GM23338 (cell line): Measurements from ENCODE around the gene DIO1. TPM values are rescaled to one million over a fixed set of nuclear protein-coding genes. Genes with fewer than 3 reads are reported as not detected.

Experiments used
- ATAC-seq: fragments of 200-7000 bp; cut with Tn5 transposase; 3 replicates; pipeline ENCODE4 v1.9.1; 2020
- DNase-seq: peaks from one replicate; pipeline ENCODE4 v3.0.0-alpha.2; 2015; ENCODE audit warnings: low spot score
- H2AFZ ChIP-seq: fragments of 200-600 bp; sonication (generic); 2 replicates; pipeline ENCODE4 v1.8.0; 2016; ENCODE audit warnings: antibody characterized with exemption, mild to moderate bottlenecking, moderate library complexity
- H3F3A ChIP-seq: fragments of 200-600 bp; sonication (generic); replicated peaks from 2 replicates; pipeline ENCODE4 v1.8.0; 2017; ENCODE audit warnings: antibody characterized with exemption, mixed run types, low read depth
- H3K27ac ChIP-seq: fragments of 200-600 bp; sonication (generic); 2 replicates; pipeline ENCODE4 v1.6.1; 2016; ENCODE audit warnings: low read depth
- H3K27me3 ChIP-seq: fragments of 200-600 bp; sonication (generic); 2 replicates; pipeline ENCODE4 v1.8.0; 2016; ENCODE audit warnings: mild to moderate bottlenecking, mixed run types, moderate library complexity; ENCODE audit not compliant: insufficient read depth
- H3K36me3 ChIP-seq: fragments of 200-600 bp; sonication (generic); 2 replicates; pipeline ENCODE4 v1.8.0; 2016; ENCODE audit warnings: mild to moderate bottlenecking; ENCODE audit not compliant: insufficient read depth
- H3K4me1 ChIP-seq: fragments of 200-600 bp; sonication (generic); 2 replicates; pipeline ENCODE4 v1.8.0; 2016; ENCODE audit warnings: mild to moderate bottlenecking, moderate library complexity; ENCODE audit not compliant: insufficient read depth
- H3K4me2 ChIP-seq: fragments of 200-600 bp; sonication (generic); 2 replicates; pipeline ENCODE4 v1.7.1; 2017; ENCODE audit warnings: mixed run types
- H3K4me3 ChIP-seq: fragments of 200-600 bp; sonication (generic); 2 replicates; pipeline ENCODE4 v1.6.1; 2016; ENCODE audit warnings: mixed run types
- H3K79me2 ChIP-seq: fragments of 200-600 bp; sonication (generic); replicated peaks from 2 replicates; pipeline ENCODE4 v1.8.0; 2017; ENCODE audit warnings: mild to moderate bottlenecking; ENCODE audit not compliant: insufficient read depth
- H3K9me2 ChIP-seq: fragments of 200-600 bp; sonication (generic); 2 replicates; pipeline ENCODE4 v1.8.0; 2017; ENCODE audit not compliant: insufficient read depth
- H4K20me1 ChIP-seq: fragments of 200-600 bp; sonication (generic); replicated peaks from 2 replicates; pipeline ENCODE4 v1.8.0; 2017; ENCODE audit warnings: mild to moderate bottlenecking; ENCODE audit not compliant: insufficient read depth
- H3K27ac Mint-ChIP-seq: 2 replicates; pipeline ENCODE4 v1.8.0; 2020; ENCODE audit warnings: inconsistent platforms, mild to moderate bottlenecking, moderate library complexity, mixed read lengths
- H3K27me3 Mint-ChIP-seq: 3 replicates; pipeline ENCODE4 v1.8.0; 2022; ENCODE audit warnings: low read depth, mild to moderate bottlenecking, moderate library complexity, mixed read lengths, inconsistent platforms; ENCODE audit not compliant: insufficient read depth, poor library complexity
- H3K36me3 Mint-ChIP-seq: 3 replicates; pipeline ENCODE4 v1.8.0; 2021; ENCODE audit warnings: low read depth, mild to moderate bottlenecking, inconsistent platforms, moderate library complexity, mixed read lengths
- H3K4me1 Mint-ChIP-seq: 3 replicates; pipeline ENCODE4 v1.8.0; 2020; ENCODE audit warnings: mild to moderate bottlenecking, inconsistent platforms, mixed read lengths
- H3K4me3 Mint-ChIP-seq: 3 replicates; pipeline ENCODE4 v1.8.0; 2021; ENCODE audit warnings: moderate library complexity, mild to moderate bottlenecking, inconsistent platforms, mixed read lengths
- H3K9me3 Mint-ChIP-seq: 3 replicates; pipeline ENCODE4 v1.8.0; 2020; ENCODE audit warnings: moderate library complexity, mild to moderate bottlenecking, inconsistent platforms, mixed read lengths
- CTCF ChIP-seq, 2 experiments: fragments of 200-600 bp in 1 of 2; sonication (generic) in 1 of 2; conservative IDR thresholded peaks; 2 replicates each; pipeline versions ENCODE4 v1.5.1 to v1.6.1; 2016 to 2017; ENCODE audit warnings: antibody characterized with exemption in 2 of 2, low read depth in 2 of 2, mild to moderate bottlenecking in 2 of 2, moderate library complexity in 1 of 2
- EZH2 ChIP-seq: fragments of 200-600 bp; sonication (generic); IDR thresholded peaks from one replicate; pipeline ENCODE4 v1.8.0; 2017; ENCODE audit warnings: antibody characterized with exemption, mild to moderate bottlenecking, low read depth; ENCODE audit not compliant: unreplicated experiment
- EZH2phosphoT487 ChIP-seq: fragments of 200-600 bp; sonication (generic); IDR thresholded peaks from one replicate; pipeline ENCODE4 v1.8.1; 2018; ENCODE audit warnings: antibody characterized with exemption; ENCODE audit not compliant: unreplicated experiment
- JUNB ChIP-seq: IDR thresholded peaks from one replicate; pipeline ENCODE4 v1.6.1; 2016; ENCODE audit warnings: antibody characterized with exemption; ENCODE audit not compliant: unreplicated experiment
- NANOG ChIP-seq: IDR thresholded peaks from 2 replicates; pipeline ENCODE4 v1.6.1; 2016; ENCODE audit warnings: antibody characterized with exemption, borderline replicate concordance
- STAT1 ChIP-seq: IDR thresholded peaks from one replicate; pipeline ENCODE4 v1.6.1; 2016; ENCODE audit warnings: antibody characterized with exemption; ENCODE audit not compliant: unreplicated experiment
- ZNF114 ChIP-seq: fragments of 250-450 bp; sonication (Bioruptor Pico); IDR thresholded peaks from 2 replicates; pipeline ENCODE4 v1.5.0; 2020; ENCODE audit warnings: mild to moderate bottlenecking, moderate library complexity
- ZNF331 ChIP-seq: fragments of 250-450 bp; sonication (Bioruptor Pico); IDR thresholded peaks from 2 replicates; pipeline ENCODE4 v1.5.0; 2020; ENCODE audit warnings: low read depth, mild to moderate bottlenecking, moderate library complexity
- ZNF462 ChIP-seq: fragments of 250-450 bp; sonication (Bioruptor Pico); IDR thresholded peaks from 2 replicates; pipeline ENCODE4 v1.5.0; 2020; ENCODE audit warnings: mild to moderate bottlenecking, moderate library complexity
- polyA plus RNA-seq: library from polyadenylated mRNA; unstranded; fragments of >200 nt; fragmentation: Nextera tagmentation; extraction: Ambion mirVana; gene quantifications from 2 replicates; pipeline ENCODE4 v1.2.1, GENCODE V29; 2016
- total RNA-seq: library from RNA; depleted of rRNA; stranded (reverse); fragments of >200 nt; shearing (Covaris generic); gene quantifications from 2 replicates; pipeline ENCODE4 v1.2.3, GENCODE V29; 2014

DIO1 gene
- total and polyA plus RNA-seq, 2 experiments from 2014 or later = 0.27 TPM; not detected in 1

- H3K9me3 Mint-ChIP-seq = peaks cover 19% of the 10 kb centered on the region
These were observed 44.3 kb downstream of the DIO1 start for GRCh38 chr1:53938136-53938830.

More at GRCh38 chr1:53938136-53938830, 44.3 kb downstream of the DIO1 start:
- no peak overlapping the region for H3K4me2 ChIP-seq
- no peak overlapping the region for H3K27ac ChIP-seq
- 0 out of 2 replicates have a peak, but pooled peaks cover 3% of the 10 kb centered on the region for H3K79me2 ChIP-seq
- ATAC-seq = no peak
- no peaks in the 10 kb centered on the region for H3K9me2 ChIP-seq
- no peak overlapping the region for H2AFZ ChIP-seq
- no peaks in the 10 kb centered on the region for H3K27me3 ChIP-seq
- no peak overlapping the region for H3K27ac Mint-ChIP-seq
- no peak overlapping the region for H3K4me3 Mint-ChIP-seq
- H3K4me3 ChIP-seq = no peak overlapping the region
- no peak for TF ChIP-seq ZNF331
- no peak for TF ChIP-seq NANOG
- no peak for TF ChIP-seq STAT1
- no peak for TF ChIP-seq ZNF114 (CRISPR knock-in tag)
- TF ChIP-seq ZNF462 = no peak
- no peak for TF ChIP-seq JUNB
- no peak for TF ChIP-seq EZH2
- no peak for TF ChIP-seq CTCF (conservative IDR thresholded peaks at IDR 0.05; ENCODE audit: low read depth in 2 of 2)
- no peak for TF ChIP-seq EZH2phosphoT487
- H3K36me3 ChIP-seq = no peaks in the 10 kb centered on the region
- H3K36me3 Mint-ChIP-seq = peaks cover 20% of the 10 kb centered on the region
- H4K20me1 ChIP-seq = no peaks in the 10 kb centered on the region
- no peaks in the 10 kb centered on the region for H3F3A ChIP-seq
- H3K4me1 Mint-ChIP-seq = peaks cover 9% of the 10 kb centered on the region
- H3K27me3 Mint-ChIP-seq = peaks cover under 1% of the 10 kb centered on the region
- H3K4me1 ChIP-seq = 0 out of 2 replicates have a peak, but pooled peaks cover 10% of the 10 kb centered on the region
- no peak for DNase-seq
